Left renal cortex interstitium (tissue), 4 donors: ENCODE data around the gene CYB5A. TPM values are rescaled to one million over a fixed set of nuclear protein-coding genes. Genes with fewer than 3 reads are reported as not detected.

ENCODE experiments used
- DNase-seq, 4 donors: peaks; one replicate each; pipeline ENCODE4 v3.0.0-alpha.2; 2013; ENCODE audit warnings: low read depth in 4 of 4, low spot score in 2 of 4, missing footprints in 1 of 4
- polyA plus RNA-seq, 4 donors: library from polyadenylated mRNA; unstranded; fragments of 120-200 nt; gene quantifications; one replicate each; pipeline ENCODE4 v1.2.1, GENCODE V29; 2013; ENCODE audit not compliant: insufficient read length in 4 of 4

CYB5A gene
- polyA plus RNA-seq, 4 donors = 284 to 331 (median 296) TPM

GRCh38 chr18:74225193-74225840, 66.4 kb downstream of the CYB5A start:
- DNase-seq = no peak

GRCh38 chr18:74222710-74223494, 68.9 kb downstream of the CYB5A start:
- DNase-seq = no peak

- DNase-seq = no peak
These were observed 70.7 kb downstream of the CYB5A start for GRCh38 chr18:74221081-74221480.

DNA sequence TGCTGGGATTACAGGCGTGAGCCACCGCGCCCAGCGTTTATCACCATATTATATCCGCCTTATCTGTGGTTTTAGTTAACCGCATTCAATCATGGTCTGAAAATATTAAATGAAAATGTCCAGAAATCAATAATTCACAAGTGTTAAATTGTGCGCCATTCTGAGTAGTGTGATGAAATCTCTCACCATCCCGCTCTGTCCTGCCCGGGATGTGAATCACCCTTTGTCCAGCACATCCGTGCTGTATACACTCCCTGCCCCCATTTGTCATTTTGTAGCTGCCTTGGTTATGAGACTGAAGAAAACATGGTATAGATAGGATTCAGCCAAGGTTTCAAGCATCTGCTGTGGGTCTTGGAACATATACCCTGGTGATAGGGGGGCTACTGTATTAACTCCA, 72.7 kb downstream of the CYB5A start:
- no peak for DNase-seq

DNA sequence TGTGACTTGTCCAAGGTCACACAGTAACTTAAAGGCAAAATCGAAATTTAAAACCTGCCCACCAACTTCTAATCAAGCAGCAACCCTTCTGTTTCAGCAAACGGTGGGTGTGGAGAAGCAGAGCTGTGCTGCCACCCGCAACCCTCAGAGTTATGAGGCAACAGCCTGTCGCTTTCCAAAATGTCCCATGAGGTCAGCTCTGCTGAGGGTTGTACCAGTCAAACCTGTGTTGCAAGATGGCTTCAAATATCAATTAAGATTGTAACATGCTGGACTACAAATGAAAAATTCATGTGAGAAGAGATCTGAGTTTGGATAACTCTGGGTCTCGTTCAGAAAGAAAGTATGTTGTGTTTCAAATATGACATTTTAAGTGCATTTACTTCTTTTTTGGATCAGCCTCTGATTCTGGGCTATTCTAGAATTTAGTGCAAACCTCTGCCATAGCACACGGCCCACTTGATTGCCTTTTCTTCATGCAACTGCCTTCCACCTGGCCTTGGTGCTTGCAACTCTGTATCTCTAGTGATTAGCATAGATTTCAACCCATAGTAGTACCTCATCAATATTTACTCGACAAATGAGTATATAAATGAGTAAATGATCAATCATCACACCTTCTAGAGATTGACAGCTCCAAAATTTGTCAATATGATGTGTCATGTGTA, 74.2 kb downstream of the CYB5A start:
- DNase-seq = no peak

DNA sequence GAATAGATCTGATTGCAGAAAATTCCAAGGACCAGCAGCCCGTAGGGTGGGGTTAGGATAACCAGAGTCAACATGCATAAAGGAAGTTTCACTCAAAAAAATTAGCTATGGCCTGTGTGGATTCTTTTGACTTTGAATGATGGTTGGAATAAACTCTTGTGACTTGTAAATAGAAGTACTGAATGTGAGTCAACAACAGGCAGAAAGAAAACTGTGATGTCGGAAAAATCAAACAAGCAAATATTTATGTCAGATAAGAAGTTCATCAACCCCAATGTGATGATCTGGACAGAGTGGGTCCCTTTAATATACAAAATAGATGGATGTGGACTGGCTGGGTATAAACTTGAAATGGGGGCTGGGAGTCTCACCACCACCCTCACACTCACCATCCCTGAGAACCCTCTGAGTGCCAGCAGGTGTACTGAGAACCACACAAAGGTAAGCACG, 75.1 kb downstream of the CYB5A start:
- no peak for DNase-seq

- DNase-seq = no peak
These were observed 75.9 kb downstream of the CYB5A start for GRCh38 chr18:74215863-74216262.

DNA sequence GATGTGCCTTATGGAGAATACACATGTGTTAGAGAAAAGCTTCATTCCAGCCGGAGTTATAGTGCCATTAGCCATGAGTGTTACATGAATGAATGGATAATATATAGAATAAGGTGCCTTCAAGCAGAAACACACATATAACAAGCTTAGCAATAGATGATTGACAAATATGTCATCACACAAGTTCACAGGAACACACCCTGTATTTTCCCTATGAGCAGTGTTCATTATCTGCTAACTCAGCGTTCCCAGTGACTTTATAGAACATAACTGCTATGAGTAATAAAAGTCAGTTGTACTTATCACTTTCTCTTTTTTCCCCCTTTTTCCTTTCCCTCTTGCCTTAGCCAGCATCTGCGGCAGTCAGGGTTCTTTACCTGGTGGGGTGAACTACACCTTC, 78.3 kb downstream of the CYB5A start:
- DNase-seq = no peak

DNA sequence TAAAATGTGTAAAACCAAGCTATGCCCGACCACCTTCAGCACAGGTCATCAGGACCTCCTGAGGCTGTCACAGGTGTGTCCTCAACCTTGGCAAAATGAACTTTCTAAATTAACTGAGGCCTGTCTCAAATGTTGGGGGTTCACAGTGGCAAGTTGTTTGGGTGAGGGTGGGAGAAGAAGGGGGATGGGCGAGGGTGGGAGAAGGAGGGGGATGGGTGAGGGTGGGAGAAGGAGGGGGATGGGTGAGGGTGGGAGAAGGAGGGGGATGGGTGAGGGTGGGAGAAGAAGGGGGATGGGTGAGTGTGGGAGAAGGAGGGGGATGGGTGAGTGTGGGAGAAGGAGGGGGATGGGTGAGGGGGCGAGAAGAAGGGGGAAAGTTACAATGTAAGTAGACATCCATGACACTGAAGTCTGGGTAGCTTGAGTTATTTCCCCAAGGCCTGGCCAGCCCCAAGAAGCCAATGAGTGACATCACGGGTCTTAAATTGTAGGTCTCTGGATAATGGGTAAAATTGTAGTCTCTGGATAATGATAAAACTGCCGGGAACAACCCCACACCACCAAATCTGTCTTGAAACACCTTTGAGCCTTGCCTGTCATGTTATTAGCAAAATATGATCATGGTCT, 87.1 kb downstream of the CYB5A start:
- DNase-seq = no peak

DNA sequence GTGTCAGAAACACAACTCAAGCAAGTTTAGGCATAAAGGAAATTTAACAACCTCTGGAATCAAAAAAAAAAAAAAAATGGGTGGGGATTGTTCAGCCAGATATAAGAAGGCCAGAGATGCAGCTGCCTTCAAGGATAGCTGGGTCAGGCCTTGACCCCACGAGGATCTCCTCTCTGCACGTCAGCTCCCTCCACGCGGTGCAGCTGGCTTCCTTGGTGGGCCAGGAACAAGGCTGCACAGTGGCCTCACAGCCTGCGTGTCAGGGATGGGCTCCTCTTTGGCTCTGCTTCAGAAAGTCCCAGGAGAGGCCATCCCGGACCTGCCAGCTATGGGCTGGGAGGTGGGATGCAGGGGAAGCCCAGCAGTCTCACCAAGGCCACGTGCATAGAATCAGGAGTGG, 88.0 kb downstream of the CYB5A start:
- no peak for DNase-seq

Other genes starting within 250 kb of the CYB5A start
- gene FBXO15, start 144.1 kb downstream of the CYB5A start, polyA plus RNA-seq = 1 to 10 TPM; 3.6 to 6.7 (median 5.7) TPM
- 10 to 100 TPM; 62.4 to 71.7 (median 67.6) TPM for gene TIMM21, start 143.4 kb downstream of the CYB5A start, polyA plus RNA-seq
- gene C18orf63, start 23.9 kb upstream of the CYB5A start, polyA plus RNA-seq = under 1 TPM; 0.11 to 0.44 (median 0.31) TPM
- gene DIPK1C, start 165.3 kb upstream of the CYB5A start, polyA plus RNA-seq = under 1 TPM; 0.14 to 0.65 (median 0.23) TPM
- 100 to 1,000 TPM; 255 to 314 (median 258) TPM for gene CNDP2, start 204.4 kb upstream of the CYB5A start, polyA plus RNA-seq
- gene CNDP1, start 242.5 kb upstream of the CYB5A start, polyA plus RNA-seq = 1 to 10 TPM in 3 of 4 donors, under 1 TPM in 1; 0.91 to 1.8 (median 1.4) TPM